GM19099 (cell line): ENCODE measurements around the gene LAMB4.

Experiments used
- POLR2A ChIP-seq: IDR thresholded peaks from 3 replicates; pipeline ENCODE4 v1.6.1; 2011; ENCODE audit warnings: low read depth; ENCODE audit not compliant: insufficient read length; ENCODE audit errors: extremely low read depth

LAMB4 gene

DNA sequence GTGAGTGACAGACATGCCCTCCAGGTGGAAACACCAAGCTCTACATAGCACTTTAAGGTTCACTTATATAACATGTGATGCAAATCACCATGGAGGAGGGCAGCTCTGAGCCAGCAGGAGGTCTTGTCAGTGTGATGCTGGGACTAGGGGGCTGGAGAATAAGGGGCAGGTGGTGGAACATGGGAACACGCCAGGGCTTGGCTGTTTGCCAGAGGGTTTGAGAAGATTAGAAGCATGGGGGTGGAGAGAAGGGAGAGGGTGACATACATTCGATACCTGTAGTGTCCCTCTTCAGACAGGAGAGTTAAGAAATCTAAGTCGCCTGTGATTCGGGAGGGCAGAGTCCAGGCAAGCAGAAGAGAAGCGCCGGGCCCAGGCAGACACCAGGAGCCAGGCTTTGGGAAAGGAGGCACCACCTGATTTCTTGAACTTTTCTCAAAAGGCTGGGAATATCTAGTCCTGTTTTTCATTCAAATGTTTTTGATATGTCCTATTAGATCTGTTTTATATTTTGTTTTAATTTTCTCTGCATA lies 16.9 kb upstream of the LAMB4 start:
- no peak for TF ChIP-seq POLR2A

DNA sequence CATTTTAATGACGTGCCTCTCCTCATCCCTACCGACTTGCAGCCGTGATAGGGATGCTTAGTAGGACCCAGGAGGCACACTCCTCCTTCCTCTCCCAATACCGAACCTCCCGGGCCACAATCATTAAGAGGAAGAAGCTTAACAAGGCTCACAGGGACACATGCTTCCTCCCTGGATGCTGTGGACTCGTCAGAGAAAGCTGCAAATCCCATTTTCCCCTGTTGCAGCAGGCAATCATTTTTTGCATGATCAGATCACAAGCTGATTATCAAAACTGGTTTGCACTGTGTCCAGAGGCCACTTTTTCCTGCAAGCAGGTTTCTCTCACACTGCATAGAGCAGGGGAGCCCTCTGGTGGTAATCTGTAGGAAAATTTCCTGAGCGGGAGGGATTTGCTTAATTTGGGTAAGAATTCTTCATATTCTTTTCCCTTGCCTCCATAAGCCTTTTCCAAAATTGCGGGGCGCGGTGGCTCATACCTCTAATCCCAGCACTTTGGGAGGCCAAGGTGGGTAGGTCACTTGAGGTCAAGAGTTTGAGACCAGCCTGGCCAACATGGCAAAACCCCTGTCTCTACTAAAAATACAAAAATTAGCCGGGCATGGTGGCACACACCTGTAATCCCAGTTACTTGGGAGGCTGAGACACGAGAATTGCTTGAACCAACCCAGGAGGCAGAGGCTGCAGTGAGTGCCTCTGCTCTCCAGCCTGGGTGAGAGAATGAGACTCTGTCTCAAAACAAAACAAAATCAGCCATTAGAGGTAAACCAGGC lies 16.1 kb upstream of the LAMB4 start:
- no peak for TF ChIP-seq POLR2A

DNA sequence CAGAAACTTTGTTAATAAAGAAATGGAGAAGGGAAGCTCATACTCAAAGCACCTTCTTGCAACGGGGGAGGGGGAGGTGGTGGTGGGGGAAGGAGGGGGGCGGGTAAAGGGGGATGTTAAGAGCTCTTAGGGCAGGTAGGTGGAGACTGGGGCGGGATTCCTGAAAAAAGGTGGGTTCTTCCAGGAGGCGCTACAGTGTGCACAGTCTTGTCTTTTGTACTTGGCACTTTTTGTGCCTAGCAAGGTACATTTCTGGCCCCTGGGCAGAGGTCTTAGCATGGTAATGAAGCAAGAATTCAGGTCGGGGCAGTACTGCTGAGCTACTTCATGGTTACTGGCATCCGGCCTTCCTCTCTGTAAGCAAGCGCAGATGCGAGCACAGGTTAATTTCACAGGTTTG lies 15.2 kb upstream of the LAMB4 start:
- no peak for TF ChIP-seq POLR2A

DNA sequence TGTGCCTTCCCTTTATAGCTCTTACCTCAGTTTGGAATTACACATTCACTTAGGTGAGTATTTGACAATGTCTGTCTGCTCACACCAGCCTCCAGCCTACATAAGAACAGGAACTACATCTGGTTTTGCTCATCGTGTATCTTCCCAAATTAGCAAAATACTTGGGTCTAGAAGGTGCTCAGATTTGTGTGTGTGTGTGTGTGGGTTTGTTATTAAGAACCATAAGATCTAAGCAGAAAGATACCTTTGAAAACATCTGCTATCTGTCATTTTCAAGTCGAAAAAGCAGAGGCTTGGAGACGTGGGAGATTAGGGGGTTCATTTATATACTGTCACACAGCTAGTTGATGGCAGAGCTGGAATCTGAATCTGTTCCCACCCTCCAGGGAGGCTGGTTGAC lies 14.8 kb upstream of the LAMB4 start:
- TF ChIP-seq POLR2A: no peak

DNA sequence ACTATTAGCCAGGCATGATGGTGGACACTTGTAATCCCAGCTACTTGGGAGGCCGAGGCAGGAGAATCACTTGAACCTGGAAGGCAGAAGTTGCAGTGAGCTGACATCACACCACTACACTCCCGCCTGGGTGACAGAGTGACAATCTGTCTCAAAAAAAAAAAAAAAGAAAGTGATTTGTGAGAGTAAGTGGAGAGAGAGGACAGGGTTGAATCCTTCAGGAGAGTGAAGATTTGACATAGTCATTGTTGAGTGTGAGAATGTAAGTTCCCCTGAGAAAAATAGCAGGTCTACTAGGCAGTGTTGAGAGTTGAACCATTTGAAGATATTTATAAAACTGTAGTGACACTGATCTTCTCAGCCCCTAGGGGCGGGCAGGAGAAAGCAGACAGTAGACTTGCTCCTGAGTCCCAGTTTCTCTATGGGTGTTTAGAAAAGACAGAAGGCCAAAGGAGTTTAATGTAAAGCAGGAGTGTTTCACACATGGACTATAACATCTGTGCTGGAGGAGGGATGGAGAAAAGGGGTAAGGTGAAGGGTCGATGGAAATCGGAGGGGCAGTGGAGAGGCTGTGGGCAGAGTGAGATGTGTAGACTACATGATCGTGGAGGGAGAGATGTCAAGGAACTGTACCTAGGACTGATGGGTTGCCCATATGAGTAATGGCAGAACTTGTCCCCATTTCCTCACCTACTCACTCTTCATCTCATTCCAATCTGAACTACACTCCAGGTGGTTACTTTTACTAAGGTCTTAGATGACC lies 13.7 kb upstream of the LAMB4 start:
- TF ChIP-seq POLR2A: no peak

DNA sequence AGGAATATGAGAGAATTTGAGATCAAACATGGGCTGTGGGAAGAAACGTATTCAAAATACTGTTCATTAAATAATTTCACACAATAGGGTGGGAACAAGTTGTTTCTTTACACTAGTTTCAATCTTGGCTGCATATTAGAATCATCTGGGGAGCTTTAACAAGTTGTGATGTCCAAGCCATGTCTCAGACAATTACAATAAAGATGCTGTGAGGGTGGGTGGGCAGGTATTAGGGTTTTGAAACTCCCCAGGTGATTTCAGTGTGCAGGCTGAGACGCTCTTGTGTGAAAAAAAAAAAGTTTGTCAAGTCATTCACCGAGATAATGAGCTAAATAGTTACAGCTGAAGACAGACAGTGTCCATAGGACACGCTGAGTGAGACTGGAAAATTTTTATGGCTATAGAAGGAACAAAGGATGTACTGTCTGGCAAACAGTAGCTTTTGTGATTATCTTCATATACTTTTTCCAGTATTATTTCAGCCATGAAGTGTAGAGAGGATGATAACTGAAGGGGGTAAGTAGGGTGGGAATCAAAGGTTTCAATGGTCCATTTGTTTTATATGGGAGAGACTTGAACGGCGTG lies 12.6 kb upstream of the LAMB4 start:
- no peak for TF ChIP-seq POLR2A

DNA sequence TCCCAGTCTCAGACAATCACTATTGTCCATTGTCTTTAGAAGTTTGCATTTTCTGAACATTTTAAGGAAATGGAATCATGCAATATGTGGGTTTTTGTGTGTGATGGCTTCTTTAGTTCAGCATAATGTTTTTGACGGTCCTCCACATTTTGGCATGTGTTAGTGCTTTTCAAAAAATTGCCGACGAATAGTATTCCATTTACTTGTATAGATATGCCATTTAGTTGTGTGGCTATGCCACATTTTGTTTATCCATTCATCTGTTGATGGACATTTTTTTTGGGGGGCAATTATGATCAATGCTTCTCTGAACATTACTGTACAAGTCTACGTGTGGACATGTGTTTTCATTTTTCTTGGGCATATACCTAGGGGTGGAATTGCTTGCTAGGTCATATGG lies 12.0 kb upstream of the LAMB4 start:
- TF ChIP-seq POLR2A: no peak

DNA sequence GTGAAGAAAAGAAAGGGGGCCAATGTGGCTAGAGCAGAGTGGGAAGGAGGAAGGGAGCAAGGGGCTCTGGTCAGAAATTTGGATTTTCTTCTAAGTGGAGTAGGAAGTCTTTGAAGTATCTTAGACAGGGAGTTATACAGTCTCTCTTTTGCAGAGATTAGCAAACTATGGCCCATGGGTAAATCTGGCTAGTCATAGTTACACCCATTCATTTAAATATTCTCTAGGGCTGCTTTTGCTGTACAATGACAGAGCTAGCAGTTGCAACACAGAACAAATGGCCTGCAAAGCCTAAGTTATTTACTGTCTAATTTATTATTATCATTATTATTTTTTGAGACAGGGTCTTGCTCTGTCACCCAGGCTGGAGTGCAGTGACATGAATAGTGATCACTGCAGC lies 10.5 kb upstream of the LAMB4 start:
- TF ChIP-seq POLR2A: no peak

DNA sequence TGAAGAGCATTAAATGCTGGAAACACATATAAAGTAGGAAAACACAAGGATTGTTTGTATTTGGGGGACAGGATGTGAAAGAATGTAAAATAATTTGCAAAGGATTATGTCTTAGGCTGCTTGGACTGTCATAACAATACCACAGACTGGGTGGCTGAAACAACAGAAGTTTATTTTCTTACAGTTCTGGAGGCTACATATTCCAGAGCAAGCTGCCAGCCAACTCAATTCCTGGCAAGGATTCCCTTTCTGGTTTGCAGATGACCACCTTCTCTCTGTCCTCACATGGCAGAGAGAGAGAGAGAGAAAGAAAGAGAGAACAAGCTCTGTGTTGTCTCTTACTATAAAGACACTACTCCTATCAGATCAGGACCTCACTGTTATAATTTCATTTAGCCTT lies 8.8 kb upstream of the LAMB4 start:
- no peak for TF ChIP-seq POLR2A

DNA sequence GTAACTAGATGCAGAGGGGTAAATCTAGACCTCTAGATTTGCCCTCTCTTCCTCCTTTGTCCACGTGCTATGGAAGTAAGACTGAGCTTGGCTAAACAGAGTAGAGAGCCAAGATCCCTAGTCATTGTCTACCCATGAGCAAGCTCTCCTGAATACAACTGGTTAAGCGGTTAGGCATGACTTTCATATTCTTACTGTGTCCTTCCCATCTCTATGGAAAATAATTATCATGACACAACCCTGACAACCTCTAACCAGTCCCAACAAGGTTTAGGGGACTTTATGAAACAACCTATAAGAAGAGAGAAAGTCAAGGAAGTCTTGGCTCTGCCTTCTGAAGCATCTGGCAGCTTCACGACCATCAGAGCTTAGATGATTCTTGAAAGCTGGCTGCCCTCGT lies 7.8 kb upstream of the LAMB4 start:
- TF ChIP-seq POLR2A: no peak

DNA sequence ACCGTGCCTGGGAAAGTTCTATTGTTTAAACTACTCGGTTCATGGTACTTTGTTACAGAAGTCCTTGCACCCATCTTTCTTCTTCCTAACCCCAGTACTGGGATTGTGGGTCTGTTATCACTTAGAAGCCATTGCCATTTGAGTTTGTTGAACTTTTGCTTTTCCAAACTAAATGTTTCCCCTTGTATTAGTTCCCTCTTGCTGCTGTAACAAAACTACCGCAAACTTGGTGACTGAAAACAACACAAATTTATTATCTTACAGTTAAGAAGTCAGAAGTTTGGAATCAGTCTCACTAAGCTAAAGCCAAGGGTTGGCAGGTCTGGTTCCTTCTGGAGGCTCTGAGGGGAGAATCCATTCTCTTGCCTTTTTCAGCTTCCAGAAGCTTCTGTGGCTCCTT lies 6.9 kb upstream of the LAMB4 start:
- TF ChIP-seq POLR2A: no peak

DNA sequence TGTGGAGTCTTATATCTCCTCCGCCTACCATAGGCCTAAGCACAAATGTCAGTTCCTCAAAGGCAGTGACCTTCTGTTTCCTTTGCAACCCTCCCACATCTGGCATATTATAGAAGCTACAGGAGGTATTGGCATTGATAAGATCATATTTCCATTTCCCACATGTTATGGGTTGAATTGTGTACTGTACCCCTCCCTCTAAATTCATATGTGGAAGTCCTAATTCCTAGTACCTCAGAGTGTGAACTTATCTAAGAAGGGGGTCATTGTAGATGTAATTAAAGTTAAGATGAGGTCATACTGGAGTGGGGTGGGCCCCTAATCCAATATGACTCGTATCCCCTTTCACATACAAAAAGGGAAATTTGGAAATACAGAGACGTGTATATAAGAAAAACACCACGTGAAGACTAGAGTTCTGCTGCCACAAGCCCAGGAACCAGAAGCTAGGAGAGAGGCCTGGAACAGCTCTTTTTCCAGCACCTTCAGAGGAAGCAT lies 6.1 kb upstream of the LAMB4 start:
- no peak for TF ChIP-seq POLR2A

DNA sequence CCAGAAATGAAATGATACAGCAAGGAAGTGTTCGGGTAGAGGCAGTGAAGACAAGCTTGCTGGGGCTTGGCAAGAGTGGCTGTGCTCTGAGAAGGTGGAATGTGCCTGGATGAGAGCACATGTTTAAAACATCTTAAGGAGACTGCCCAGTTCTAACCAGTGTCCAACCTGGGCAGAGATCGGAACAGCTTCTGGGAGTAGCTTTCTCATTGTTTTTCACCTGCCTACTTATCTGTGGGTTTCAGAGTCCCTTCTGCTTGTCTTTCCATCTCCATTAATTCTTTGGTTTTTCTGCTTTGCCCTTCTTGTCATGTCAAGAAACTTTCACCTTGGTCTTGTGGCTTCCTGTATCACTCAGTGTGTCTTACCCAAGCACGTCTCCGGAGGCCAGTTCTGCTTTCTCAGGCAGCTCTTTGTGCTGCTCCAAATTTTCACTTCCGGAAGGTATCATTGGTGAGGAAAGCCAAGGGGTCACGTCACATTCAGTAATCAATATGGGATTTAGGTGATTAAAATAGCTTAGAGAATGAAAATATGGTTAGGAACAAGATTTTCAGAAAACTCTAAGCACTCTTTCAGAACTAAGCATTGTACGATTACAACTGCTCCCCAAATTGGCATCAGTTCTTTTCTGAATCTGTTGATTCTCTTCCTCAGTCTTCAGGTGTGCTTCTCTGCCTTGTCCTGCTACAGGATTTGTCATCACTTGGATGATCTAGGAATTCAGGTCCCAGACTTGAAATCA lies 5.5 kb upstream of the LAMB4 start:
- no peak for TF ChIP-seq POLR2A

DNA sequence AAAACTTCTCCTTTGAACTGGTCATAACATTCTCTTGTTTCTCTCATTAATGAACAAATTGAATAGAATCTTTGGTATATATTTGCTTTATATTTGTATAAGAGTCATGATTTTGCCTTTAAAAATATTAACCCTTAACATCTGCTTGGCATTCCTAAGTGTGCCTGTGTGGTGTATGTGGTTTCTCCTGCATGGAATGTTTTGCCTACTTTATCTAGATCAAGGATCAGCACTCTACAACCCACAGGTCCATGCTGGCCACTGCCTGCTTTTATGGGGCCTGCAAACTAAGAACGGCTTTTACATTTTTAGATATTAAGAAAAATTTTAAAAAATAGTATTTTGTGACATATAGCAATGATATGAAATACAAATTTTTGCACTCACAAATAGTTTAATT lies 4.3 kb upstream of the LAMB4 start:
- TF ChIP-seq POLR2A: no peak
